WTC11 (cell line): ENCODE measurements around the gene SLC5A2. TPM values are rescaled to one million over a fixed set of nuclear protein-coding genes. Genes with fewer than 3 reads are reported as not detected.

Experiments used
- ATAC-seq: fragments of 200-7000 bp; cut with Tn5 transposase; 2 replicates; pipeline ENCODE4 v1.10.0; 2021; ENCODE audit warnings: mild to moderate bottlenecking, moderate library complexity
- CTCF ChIA-PET: fragments of 300-600 bp; sonication (Branson Sonifier 250); formaldehyde crosslinking; loops from one replicate; lab custom pipeline; 2021; ENCODE audit warnings: antibody characterized with exemption; lab: Charles Lee
- POLR2A ChIA-PET: fragments of 350-600 bp; sonication (Branson Sonifier 250); formaldehyde crosslinking; loops from one replicate; lab custom pipeline; 2021; ENCODE audit warnings: antibody characterized with exemption; lab: Charles Lee
- DNase-seq: peaks from one replicate; pipeline ENCODE4 v3.0.0; 2021; ENCODE audit warnings: low spot score
- H3K27ac Mint-ChIP-seq: 2 replicates; pipeline ENCODE4 v1.8.0; 2021; ENCODE audit warnings: mixed read lengths
- H3K27me3 Mint-ChIP-seq: 2 replicates; pipeline ENCODE4 v1.8.0; 2021; ENCODE audit warnings: low read depth, mild to moderate bottlenecking, moderate library complexity, mixed read lengths
- H3K36me3 Mint-ChIP-seq: 2 replicates; pipeline ENCODE4 v1.8.0; 2021; ENCODE audit warnings: mixed read lengths
- H3K4me1 Mint-ChIP-seq: 2 replicates; pipeline ENCODE4 v1.8.0; 2022; ENCODE audit warnings: mixed read lengths
- H3K4me3 Mint-ChIP-seq: 2 replicates; pipeline ENCODE4 v1.8.0; 2021; ENCODE audit warnings: mild to moderate bottlenecking, moderate library complexity, mixed read lengths
- H3K9me3 Mint-ChIP-seq: 2 replicates; pipeline ENCODE4 v1.8.0; 2021; ENCODE audit warnings: mixed read lengths
- AFF4 ChIP-seq: sonication (generic); formaldehyde crosslinking; IDR thresholded peaks from 2 replicates; pipeline ENCODE4 v1.8.1; 2023; ENCODE audit warnings: mild to moderate bottlenecking, missing genetic modification reagents, borderline replicate concordance
- CREM ChIP-seq: sonication (generic); formaldehyde crosslinking; IDR thresholded peaks from 2 replicates; pipeline ENCODE4 v1.8.1; 2022; ENCODE audit warnings: mild to moderate bottlenecking, missing genetic modification reagents, moderate library complexity
- CTCF ChIP-seq: fragments of 200-600 bp; IDR thresholded peaks from 2 replicates; pipeline ENCODE4 v1.8.0; 2022; ENCODE audit warnings: antibody characterized with exemption
- E2F4 ChIP-seq: sonication (generic); formaldehyde crosslinking; IDR thresholded peaks from 2 replicates; pipeline ENCODE4 v1.8.1; 2022; ENCODE audit warnings: low read depth, mild to moderate bottlenecking, moderate library complexity, missing genetic modification reagents, borderline replicate concordance
- ELF4 ChIP-seq: sonication (generic); formaldehyde crosslinking; IDR thresholded peaks from 2 replicates; pipeline ENCODE4 v1.8.1; 2022; ENCODE audit warnings: low read depth, mild to moderate bottlenecking, moderate library complexity, missing genetic modification reagents
- ETV6 ChIP-seq: sonication (generic); formaldehyde crosslinking; IDR thresholded peaks from 2 replicates; pipeline ENCODE4 v1.8.1; 2022; ENCODE audit warnings: mild to moderate bottlenecking, missing genetic modification reagents
- GTF2I ChIP-seq: fragments of 250-450 bp; sonication (Bioruptor Pico); conservative IDR thresholded peaks from 2 replicates; pipeline ENCODE4 v1.4.0; 2021; ENCODE audit warnings: mild to moderate bottlenecking
- HMGA2 ChIP-seq: fragments of 250-450 bp; sonication (Bioruptor Pico); IDR thresholded peaks from 2 replicates; pipeline ENCODE4 v1.4.0; 2021; ENCODE audit warnings: mild to moderate bottlenecking, moderate library complexity
- MAX ChIP-seq: sonication (generic); formaldehyde crosslinking; IDR thresholded peaks from 2 replicates; pipeline ENCODE4 v1.8.0; 2022; ENCODE audit warnings: mild to moderate bottlenecking, missing genetic modification reagents
- MYBL2 ChIP-seq: sonication (generic); formaldehyde crosslinking; IDR thresholded peaks from 2 replicates; pipeline ENCODE4 v1.8.1; 2023; ENCODE audit warnings: mild to moderate bottlenecking, moderate library complexity, missing genetic modification reagents
- NFE2L1 ChIP-seq: sonication (generic); formaldehyde crosslinking; IDR thresholded peaks from 2 replicates; pipeline ENCODE4 v1.8.1; 2023; ENCODE audit warnings: missing genetic modification reagents
- NFYB ChIP-seq: sonication (generic); formaldehyde crosslinking; conservative IDR thresholded peaks from 2 replicates; pipeline ENCODE4 v1.8.0; 2022; ENCODE audit warnings: low read depth, missing genetic modification reagents
- RELA ChIP-seq: sonication (generic); formaldehyde crosslinking; IDR thresholded peaks from 2 replicates; pipeline ENCODE4 v1.8.1; 2022; ENCODE audit warnings: missing genetic modification reagents, mild to moderate bottlenecking, borderline replicate concordance
- RORB ChIP-seq: fragments of 250-450 bp; sonication (Bioruptor Pico); IDR thresholded peaks from 2 replicates; pipeline ENCODE4 v1.9.0; 2021; ENCODE audit warnings: mild to moderate bottlenecking
- TCF7 ChIP-seq: sonication (generic); formaldehyde crosslinking; IDR thresholded peaks from 2 replicates; pipeline ENCODE4 v1.8.0; 2022; ENCODE audit warnings: mild to moderate bottlenecking, low read depth, missing genetic modification reagents, moderate library complexity
- TP53 ChIP-seq: sonication (generic); formaldehyde crosslinking; IDR thresholded peaks from 2 replicates; pipeline ENCODE4 v1.8.1; 2023; ENCODE audit warnings: mild to moderate bottlenecking, missing genetic modification reagents
- ZBTB21 ChIP-seq: sonication (generic); formaldehyde crosslinking; IDR thresholded peaks from 2 replicates; pipeline ENCODE4 v1.8.1; 2023; ENCODE audit warnings: mild to moderate bottlenecking, missing genetic modification reagents, borderline replicate concordance
- ZMAT4 ChIP-seq: fragments of 250-450 bp; sonication (Bioruptor Pico); IDR thresholded peaks from 2 replicates; pipeline ENCODE4 v1.9.0; 2021; ENCODE audit warnings: mild to moderate bottlenecking
- ZNF219 ChIP-seq: sonication (generic); formaldehyde crosslinking; IDR thresholded peaks from 2 replicates; pipeline ENCODE4 v1.8.0; 2023; ENCODE audit warnings: missing genetic modification reagents, mild to moderate bottlenecking, borderline replicate concordance
- ZNF317 ChIP-seq: sonication (generic); formaldehyde crosslinking; IDR thresholded peaks from 2 replicates; pipeline ENCODE4 v1.8.1; 2023; ENCODE audit warnings: low read depth, mild to moderate bottlenecking, moderate library complexity, missing genetic modification reagents, borderline replicate concordance
- ZNF512 ChIP-seq: sonication (generic); formaldehyde crosslinking; IDR thresholded peaks from 2 replicates; pipeline ENCODE4 v1.8.1; 2022; ENCODE audit warnings: missing genetic modification reagents, borderline replicate concordance
- total RNA-seq: library from RNA; stranded (reverse); gene quantifications from 3 replicates; pipeline ENCODE4 v1.2.3, GENCODE V29; 2021

SLC5A2 gene
- total RNA-seq, 1 experiment from 2014 or later: 0.83 TPM

GRCh38 chr16:31496670-31497069 is 13.7 kb downstream of the SLC5A2 start:
- ATAC-seq: no peak
- no peak overlapping the region for H3K4me3 Mint-ChIP-seq
- H3K27me3 Mint-ChIP-seq: no peaks in the 10 kb centered on the region
- POLR2A ChIA-PET: interaction anchor here (0.6 to 1.1 kb wide), 2 partner anchors 9 to 103 kb away, joined by 3 to 5 read pairs; no protein-coding TSS in a partner anchor
- CTCF ChIA-PET: no interaction called here
- no peak for TF ChIP-seq ZNF512 (CRISPR knock-in tag)
- TF ChIP-seq ZNF317 (CRISPR knock-in tag): no peak
- TF ChIP-seq CTCF: no peak
- TF ChIP-seq RELA (CRISPR knock-in tag): no peak
- no peak for TF ChIP-seq HMGA2 (CRISPR knock-in tag)
- no peak for TF ChIP-seq NFE2L1 (CRISPR knock-in tag)
- no peak for TF ChIP-seq MYBL2
- TF ChIP-seq MAX (CRISPR knock-in tag): no peak
- TF ChIP-seq NFYB (CRISPR knock-in tag): no peak
- TF ChIP-seq E2F4 (CRISPR knock-in tag): no peak
- TF ChIP-seq CREM (CRISPR knock-in tag): no peak
- no peak for TF ChIP-seq ETV6 (CRISPR knock-in tag)
- no peaks in the 10 kb centered on the region for H3K9me3 Mint-ChIP-seq
- no peak for DNase-seq
- no peak overlapping the region for H3K27ac Mint-ChIP-seq
- peaks cover 21% of the 10 kb centered on the region for H3K36me3 Mint-ChIP-seq
- peaks cover 9% of the 10 kb centered on the region for H3K4me1 Mint-ChIP-seq

GRCh38 chr16:31498493-31498892 is 15.6 kb downstream of the SLC5A2 start:
- Mint-ChIP-seq H3K27ac (no peak overlapping the region), H3K9me3 (no peaks in the 10 kb centered on the region), H3K36me3 (peaks cover 11% of the 10 kb centered on the region), H3K4me3 (no peak overlapping the region), H3K27me3 (no peaks in the 10 kb centered on the region), H3K4me1 (peaks cover 21% of the 10 kb centered on the region)
- POLR2A ChIA-PET: no interaction called here
- ATAC-seq: no peak
- DNase-seq: no peak
- CTCF ChIA-PET: interaction anchor here (0.9 to 1.7 kb wide), 2 partner anchors 47 to 215 kb away, joined by 3 to 4 read pairs; a partner anchor contains a TSS
- no peak for TF ChIP-seq ZNF219 (CRISPR knock-in tag)
- TF ChIP-seq TCF7: no peak
- TF ChIP-seq RELA (CRISPR knock-in tag): no peak
- no peak for TF ChIP-seq GTF2I (CRISPR knock-in tag)
- no peak for TF ChIP-seq TP53 (CRISPR knock-in tag)
- no peak for TF ChIP-seq ZMAT4
- TF ChIP-seq ZNF317 (CRISPR knock-in tag): no peak
- no peak for TF ChIP-seq RORB (CRISPR knock-in tag)
- TF ChIP-seq, all 79 proteins: peak for 0

GRCh38 chr16:31499928-31500327 is 17.0 kb downstream of the SLC5A2 start:
- no peak for DNase-seq
- H3K9me3 Mint-ChIP-seq: no peaks in the 10 kb centered on the region
- H3K4me1 Mint-ChIP-seq: peaks cover 21% of the 10 kb centered on the region
- ChIA-PET CTCF (interaction anchor here (1.2 to 1.9 kb wide), 2 partner anchors 11 to 23 kb away, joined by 3 to 12 read pairs; no protein-coding TSS in a partner anchor), POLR2A (no interaction called here)
- no peak overlapping the region for H3K27ac Mint-ChIP-seq
- no peak for ATAC-seq
- H3K36me3 Mint-ChIP-seq: peaks cover 10% of the 10 kb centered on the region
- no peak overlapping the region for H3K4me3 Mint-ChIP-seq
- no peaks in the 10 kb centered on the region for H3K27me3 Mint-ChIP-seq
- TF ChIP-seq RORB (CRISPR knock-in tag) (no peak), ZBTB21 (CRISPR knock-in tag) (no peak), ELF4 (CRISPR knock-in tag) (no peak), AFF4 (CRISPR knock-in tag) (no peak)
